HEK293 (cell line): Measurements from ENCODE around the gene CDCA7.

Experiments used
- CTCF ChIA-PET: fragments of 350-600 bp; formaldehyde crosslinking; extraction: SDS; loops from one replicate; lab custom pipeline; 2021; ENCODE audit warnings: antibody characterized with exemption; lab: Yijun Ruan, JAX
- POLR2A ChIA-PET: fragments of 300-600 bp; formaldehyde crosslinking; extraction: SDS; loops from one replicate; lab custom pipeline; 2020; ENCODE audit warnings: antibody characterized with exemption, inconsistent platforms; lab: Yijun Ruan, JAX
- H3K27ac ChIP-seq: fragments of 200-500 bp; sonication (Bioruptor generic); 2 replicates; pipeline ENCODE4 v1.5.1; 2014; ENCODE audit warnings: low read depth, low read length, control low read depth, inconsistent platforms; ENCODE audit errors: extremely low read depth
- H3K36me3 ChIP-seq, 2 experiments: fragments of 200-500 bp in 1 of 2; sonication (Bioruptor generic) in 1 of 2; 1 replicate in 1 of 2; 2 replicates in 1 of 2; pipeline ENCODE4 v1.5.1; 2014 to 2017; ENCODE audit warnings: inconsistent platforms in 2 of 2, low read length in 2 of 2; ENCODE audit not compliant: control insufficient read depth in 2 of 2, insufficient read depth in 1 of 2
- H3K4me1 ChIP-seq: fragments of 200-500 bp; sonication (Bioruptor generic); 2 replicates; pipeline ENCODE4 v1.5.1; 2014; ENCODE audit warnings: mild to moderate bottlenecking, low read length, inconsistent platforms; ENCODE audit not compliant: control insufficient read depth, insufficient read depth
- H3K4me3 ChIP-seq: 2 replicates; pipeline ENCODE4 v1.5.1; 2011; ENCODE audit warnings: low read depth, mild to moderate bottlenecking, control low read depth, low read length, moderate library complexity
- H3K9me3 ChIP-seq: fragments of 200-500 bp; sonication (Bioruptor generic); 2 replicates; pipeline ENCODE4 v1.5.1; 2014; ENCODE audit warnings: low read depth, low read length, inconsistent platforms; ENCODE audit not compliant: control insufficient read depth, insufficient read depth
- KLF8 ChIP-seq: fragments of 450-650 bp; formaldehyde crosslinking; IDR thresholded peaks from 2 replicates; pipeline ENCODE4 v1.5.1; 2016; ENCODE audit warnings: missing biosample characterization, missing genetic modification characterization
- KLF9 ChIP-seq: fragments of 450-650 bp; formaldehyde crosslinking; IDR thresholded peaks from 2 replicates; pipeline ENCODE4 v1.5.1; 2016; ENCODE audit warnings: missing biosample characterization, missing genetic modification characterization, low read depth
- MZF1 ChIP-seq: fragments of 450-650 bp; formaldehyde crosslinking; IDR thresholded peaks from 2 replicates; pipeline ENCODE4 v1.5.1; 2017; ENCODE audit warnings: missing biosample characterization, missing genetic modification characterization, borderline replicate concordance
- YY2 ChIP-seq: fragments of 450-650 bp; formaldehyde crosslinking; IDR thresholded peaks from 2 replicates; pipeline ENCODE4 v1.5.1; 2016; ENCODE audit warnings: missing biosample characterization, missing genetic modification characterization
- ZBTB1 ChIP-seq: fragments of 450-650 bp; formaldehyde crosslinking; IDR thresholded peaks from 2 replicates; pipeline ENCODE4 v1.5.1; 2016; ENCODE audit warnings: missing biosample characterization, missing genetic modification characterization
- ZBTB8A ChIP-seq: fragments of 450-650 bp; formaldehyde crosslinking; IDR thresholded peaks from 2 replicates; pipeline ENCODE4 v1.5.1; 2016; ENCODE audit warnings: missing biosample characterization, missing genetic modification characterization
- ZFP3 ChIP-seq: fragments of 450-650 bp; formaldehyde crosslinking; IDR thresholded peaks from 2 replicates; pipeline ENCODE4 v1.5.1; 2016; ENCODE audit warnings: low read depth, missing biosample characterization, missing genetic modification characterization
- ZFP41 ChIP-seq: fragments of 450-650 bp; formaldehyde crosslinking; IDR thresholded peaks from 2 replicates; pipeline ENCODE4 v1.5.1; 2016; ENCODE audit warnings: missing biosample characterization, missing genetic modification characterization, borderline replicate concordance
- ZNF10 ChIP-seq: fragments of 450-650 bp; formaldehyde crosslinking; IDR thresholded peaks from 2 replicates; pipeline ENCODE4 v1.5.1; 2017; ENCODE audit warnings: missing biosample characterization, missing genetic modification characterization
- ZNF19 ChIP-seq: fragments of 450-650 bp; formaldehyde crosslinking; IDR thresholded peaks from 2 replicates; pipeline ENCODE4; 2016; ENCODE audit warnings: missing biosample characterization, missing genetic modification characterization, low read depth
- ZNF214 ChIP-seq: fragments of 450-650 bp; formaldehyde crosslinking; IDR thresholded peaks from 2 replicates; pipeline ENCODE4 v1.5.1; 2017; ENCODE audit warnings: missing biosample characterization, mild to moderate bottlenecking, missing genetic modification characterization, borderline replicate concordance
- ZNF510 ChIP-seq: fragments of 450-650 bp; formaldehyde crosslinking; IDR thresholded peaks from 2 replicates; pipeline ENCODE4 v1.5.1; 2018; ENCODE audit warnings: mild to moderate bottlenecking, missing genetic modification characterization, missing biosample characterization; ENCODE audit not compliant: insufficient replicate concordance
- ZNF670 ChIP-seq: fragments of 450-650 bp; formaldehyde crosslinking; IDR thresholded peaks from 2 replicates; pipeline ENCODE4 v1.5.1; 2016; ENCODE audit warnings: missing biosample characterization, missing genetic modification characterization, low read depth
- ZNF76 ChIP-seq: fragments of 450-650 bp; formaldehyde crosslinking; IDR thresholded peaks from 2 replicates; pipeline ENCODE4; 2016; ENCODE audit warnings: low read depth, missing biosample characterization, missing genetic modification characterization, borderline replicate concordance
- ZSCAN30 ChIP-seq: fragments of 450-650 bp; IDR thresholded peaks from 2 replicates; pipeline ENCODE4 v1.5.1; 2018; ENCODE audit warnings: missing biosample characterization, mild to moderate bottlenecking, missing genetic modification characterization, moderate library complexity
- TF ChIP-seq, protein P1 (sequence below): fragments of 450-650 bp; formaldehyde crosslinking; IDR thresholded peaks from 2 replicates; pipeline ENCODE4 v1.5.1; 2017; ENCODE audit warnings: missing biosample characterization, missing genetic modification characterization
- TF ChIP-seq, protein P2 (sequence below): fragments of 450-650 bp; formaldehyde crosslinking; IDR thresholded peaks from 2 replicates; pipeline ENCODE4 v1.5.1; 2016; ENCODE audit warnings: missing biosample characterization, missing genetic modification characterization
- TF ChIP-seq, protein P3 (sequence below): fragments of 450-650 bp; formaldehyde crosslinking; IDR thresholded peaks from 2 replicates; pipeline ENCODE4 v1.5.1; 2016; ENCODE audit warnings: missing biosample characterization, missing genetic modification characterization
- TF ChIP-seq, protein P4 (sequence below): fragments of 450-650 bp; formaldehyde crosslinking; IDR thresholded peaks from 2 replicates; pipeline ENCODE4 v1.5.0; 2017; ENCODE audit warnings: missing biosample characterization, missing genetic modification characterization, borderline replicate concordance
- TF ChIP-seq, protein P5 (sequence below): fragments of 450-650 bp; formaldehyde crosslinking; IDR thresholded peaks from 2 replicates; pipeline ENCODE4 v1.5.1; 2016; ENCODE audit warnings: missing biosample characterization, missing genetic modification characterization
- TF ChIP-seq, protein P6 (sequence below): fragments of 450-650 bp; formaldehyde crosslinking; IDR thresholded peaks from 2 replicates; pipeline ENCODE4 v1.5.1; 2016; ENCODE audit warnings: missing biosample characterization, missing genetic modification characterization

Gene CDCA7

DNA sequence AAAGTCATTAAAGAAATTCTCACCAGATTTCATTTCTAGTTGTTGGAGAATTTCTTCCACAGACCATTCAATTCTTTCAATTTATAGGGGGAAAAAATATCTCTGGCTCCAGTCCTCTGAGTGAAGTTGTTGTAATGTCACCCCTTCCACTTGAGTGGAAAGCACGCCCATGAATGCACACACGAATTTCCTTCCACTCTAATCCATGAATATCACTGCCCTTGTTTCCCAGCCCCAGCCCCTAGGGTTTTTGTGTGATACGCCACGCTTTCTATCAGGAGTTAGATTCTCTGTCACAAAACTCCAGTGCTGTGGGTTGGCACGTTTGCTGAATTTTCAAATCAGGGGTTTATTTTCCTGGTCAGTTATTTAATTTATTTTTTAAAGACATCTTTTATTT, 38.1 kb downstream of the CDCA7 start:
- no peaks in the 10 kb centered on the region for H3K4me1 ChIP-seq
- H3K27ac ChIP-seq: no peak overlapping the region
- TF ChIP-seq ZFP41 (no peak), KLF8 (tag by site-specific recombination) (no peak), ZBTB1 (tag by site-specific recombination) (no peak), MZF1 (tag by site-specific recombination) (no peak), ZNF510 (tag by site-specific recombination) (no peak), ZNF10 (tag by site-specific recombination) (no peak), ZFP3 (tag by site-specific recombination) (no peak)
- TF ChIP-seq, protein P1, sequence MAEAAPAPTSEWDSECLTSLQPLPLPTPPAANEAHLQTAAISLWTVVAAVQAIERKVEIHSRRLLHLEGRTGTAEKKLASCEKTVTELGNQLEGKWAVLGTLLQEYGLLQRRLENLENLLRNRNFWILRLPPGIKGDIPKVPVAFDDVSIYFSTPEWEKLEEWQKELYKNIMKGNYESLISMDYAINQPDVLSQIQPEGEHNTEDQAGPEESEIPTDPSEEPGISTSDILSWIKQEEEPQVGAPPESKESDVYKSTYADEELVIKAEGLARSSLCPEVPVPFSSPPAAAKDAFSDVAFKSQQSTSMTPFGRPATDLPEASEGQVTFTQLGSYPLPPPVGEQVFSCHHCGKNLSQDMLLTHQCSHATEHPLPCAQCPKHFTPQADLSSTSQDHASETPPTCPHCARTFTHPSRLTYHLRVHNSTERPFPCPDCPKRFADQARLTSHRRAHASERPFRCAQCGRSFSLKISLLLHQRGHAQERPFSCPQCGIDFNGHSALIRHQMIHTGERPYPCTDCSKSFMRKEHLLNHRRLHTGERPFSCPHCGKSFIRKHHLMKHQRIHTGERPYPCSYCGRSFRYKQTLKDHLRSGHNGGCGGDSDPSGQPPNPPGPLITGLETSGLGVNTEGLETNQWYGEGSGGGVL (tag by site-specific recombination): no peak
- TF ChIP-seq, protein P2, sequence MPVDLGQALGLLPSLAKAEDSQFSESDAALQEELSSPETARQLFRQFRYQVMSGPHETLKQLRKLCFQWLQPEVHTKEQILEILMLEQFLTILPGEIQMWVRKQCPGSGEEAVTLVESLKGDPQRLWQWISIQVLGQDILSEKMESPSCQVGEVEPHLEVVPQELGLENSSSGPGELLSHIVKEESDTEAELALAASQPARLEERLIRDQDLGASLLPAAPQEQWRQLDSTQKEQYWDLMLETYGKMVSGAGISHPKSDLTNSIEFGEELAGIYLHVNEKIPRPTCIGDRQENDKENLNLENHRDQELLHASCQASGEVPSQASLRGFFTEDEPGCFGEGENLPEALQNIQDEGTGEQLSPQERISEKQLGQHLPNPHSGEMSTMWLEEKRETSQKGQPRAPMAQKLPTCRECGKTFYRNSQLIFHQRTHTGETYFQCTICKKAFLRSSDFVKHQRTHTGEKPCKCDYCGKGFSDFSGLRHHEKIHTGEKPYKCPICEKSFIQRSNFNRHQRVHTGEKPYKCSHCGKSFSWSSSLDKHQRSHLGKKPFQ (tag by site-specific recombination): no peak
- H3K4me3 ChIP-seq: no peak overlapping the region
- no peaks in the 10 kb centered on the region for H3K36me3 ChIP-seq
- POLR2A ChIA-PET: no interaction called here
- CTCF ChIA-PET: no interaction called here
- H3K9me3 ChIP-seq: no peaks in the 10 kb centered on the region

DNA sequence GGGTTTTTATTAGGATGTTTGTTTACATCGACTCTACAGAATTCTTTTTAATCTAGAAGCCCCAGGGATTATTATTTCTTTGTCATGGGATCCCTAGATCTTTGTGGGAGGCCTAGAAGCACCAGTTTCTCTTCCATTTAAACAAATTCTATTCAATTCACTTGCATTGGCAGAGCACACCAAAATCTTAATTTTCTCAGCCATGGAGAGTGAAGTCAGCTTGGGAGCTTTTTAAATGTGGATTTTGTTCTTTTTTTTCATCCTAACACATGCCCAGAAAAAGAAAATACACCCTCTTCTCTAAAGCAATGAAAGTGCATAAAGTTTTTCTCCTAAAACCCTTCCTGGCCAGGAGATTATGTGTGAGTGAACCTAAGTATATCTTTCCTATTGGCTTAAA, 38.5 kb downstream of the CDCA7 start:
- Histone ChIP-seq H3K4me3 (no peak overlapping the region), H3K27ac (no peak overlapping the region)
- CTCF ChIA-PET: no interaction called here
- TF ChIP-seq ZNF19 (tag by site-specific recombination) (no peak), ZNF76 (tag by site-specific recombination) (no peak), ZSCAN30 (tag by site-specific recombination) (no peak), KLF9 (tag by site-specific recombination) (no peak), ZNF670 (tag by site-specific recombination) (no peak), ZBTB8A (tag by site-specific recombination) (no peak), ZNF214 (tag by site-specific recombination) (no peak), YY2 (tag by site-specific recombination) (no peak)
- TF ChIP-seq, protein P3, sequence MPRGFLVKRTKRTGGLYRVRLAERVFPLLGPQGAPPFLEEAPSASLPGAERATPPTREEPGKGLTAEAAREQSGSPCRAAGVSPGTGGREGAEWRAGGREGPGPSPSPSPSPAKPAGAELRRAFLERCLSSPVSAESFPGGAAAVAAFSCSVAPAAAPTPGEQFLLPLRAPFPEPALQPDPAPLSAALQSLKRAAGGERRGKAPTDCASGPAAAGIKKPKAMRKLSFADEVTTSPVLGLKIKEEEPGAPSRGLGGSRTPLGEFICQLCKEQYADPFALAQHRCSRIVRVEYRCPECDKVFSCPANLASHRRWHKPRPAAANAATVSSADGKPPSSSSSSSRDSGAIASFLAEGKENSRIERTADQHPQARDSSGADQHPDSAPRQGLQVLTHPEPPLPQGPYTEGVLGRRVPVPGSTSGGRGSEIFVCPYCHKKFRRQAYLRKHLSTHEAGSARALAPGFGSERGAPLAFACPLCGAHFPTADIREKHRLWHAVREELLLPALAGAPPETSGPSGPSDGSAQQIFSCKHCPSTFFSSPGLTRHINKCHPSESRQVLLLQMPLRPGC (tag by site-specific recombination): no peak
- TF ChIP-seq, protein P4, sequence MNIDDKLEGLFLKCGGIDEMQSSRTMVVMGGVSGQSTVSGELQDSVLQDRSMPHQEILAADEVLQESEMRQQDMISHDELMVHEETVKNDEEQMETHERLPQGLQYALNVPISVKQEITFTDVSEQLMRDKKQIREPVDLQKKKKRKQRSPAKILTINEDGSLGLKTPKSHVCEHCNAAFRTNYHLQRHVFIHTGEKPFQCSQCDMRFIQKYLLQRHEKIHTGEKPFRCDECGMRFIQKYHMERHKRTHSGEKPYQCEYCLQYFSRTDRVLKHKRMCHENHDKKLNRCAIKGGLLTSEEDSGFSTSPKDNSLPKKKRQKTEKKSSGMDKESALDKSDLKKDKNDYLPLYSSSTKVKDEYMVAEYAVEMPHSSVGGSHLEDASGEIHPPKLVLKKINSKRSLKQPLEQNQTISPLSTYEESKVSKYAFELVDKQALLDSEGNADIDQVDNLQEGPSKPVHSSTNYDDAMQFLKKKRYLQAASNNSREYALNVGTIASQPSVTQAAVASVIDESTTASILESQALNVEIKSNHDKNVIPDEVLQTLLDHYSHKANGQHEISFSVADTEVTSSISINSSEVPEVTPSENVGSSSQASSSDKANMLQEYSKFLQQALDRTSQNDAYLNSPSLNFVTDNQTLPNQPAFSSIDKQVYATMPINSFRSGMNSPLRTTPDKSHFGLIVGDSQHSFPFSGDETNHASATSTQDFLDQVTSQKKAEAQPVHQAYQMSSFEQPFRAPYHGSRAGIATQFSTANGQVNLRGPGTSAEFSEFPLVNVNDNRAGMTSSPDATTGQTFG (tag by site-specific recombination): no peak
- TF ChIP-seq, protein P5, sequence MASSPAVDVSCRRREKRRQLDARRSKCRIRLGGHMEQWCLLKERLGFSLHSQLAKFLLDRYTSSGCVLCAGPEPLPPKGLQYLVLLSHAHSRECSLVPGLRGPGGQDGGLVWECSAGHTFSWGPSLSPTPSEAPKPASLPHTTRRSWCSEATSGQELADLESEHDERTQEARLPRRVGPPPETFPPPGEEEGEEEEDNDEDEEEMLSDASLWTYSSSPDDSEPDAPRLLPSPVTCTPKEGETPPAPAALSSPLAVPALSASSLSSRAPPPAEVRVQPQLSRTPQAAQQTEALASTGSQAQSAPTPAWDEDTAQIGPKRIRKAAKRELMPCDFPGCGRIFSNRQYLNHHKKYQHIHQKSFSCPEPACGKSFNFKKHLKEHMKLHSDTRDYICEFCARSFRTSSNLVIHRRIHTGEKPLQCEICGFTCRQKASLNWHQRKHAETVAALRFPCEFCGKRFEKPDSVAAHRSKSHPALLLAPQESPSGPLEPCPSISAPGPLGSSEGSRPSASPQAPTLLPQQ (tag by site-specific recombination): no peak
- TF ChIP-seq, protein P6, sequence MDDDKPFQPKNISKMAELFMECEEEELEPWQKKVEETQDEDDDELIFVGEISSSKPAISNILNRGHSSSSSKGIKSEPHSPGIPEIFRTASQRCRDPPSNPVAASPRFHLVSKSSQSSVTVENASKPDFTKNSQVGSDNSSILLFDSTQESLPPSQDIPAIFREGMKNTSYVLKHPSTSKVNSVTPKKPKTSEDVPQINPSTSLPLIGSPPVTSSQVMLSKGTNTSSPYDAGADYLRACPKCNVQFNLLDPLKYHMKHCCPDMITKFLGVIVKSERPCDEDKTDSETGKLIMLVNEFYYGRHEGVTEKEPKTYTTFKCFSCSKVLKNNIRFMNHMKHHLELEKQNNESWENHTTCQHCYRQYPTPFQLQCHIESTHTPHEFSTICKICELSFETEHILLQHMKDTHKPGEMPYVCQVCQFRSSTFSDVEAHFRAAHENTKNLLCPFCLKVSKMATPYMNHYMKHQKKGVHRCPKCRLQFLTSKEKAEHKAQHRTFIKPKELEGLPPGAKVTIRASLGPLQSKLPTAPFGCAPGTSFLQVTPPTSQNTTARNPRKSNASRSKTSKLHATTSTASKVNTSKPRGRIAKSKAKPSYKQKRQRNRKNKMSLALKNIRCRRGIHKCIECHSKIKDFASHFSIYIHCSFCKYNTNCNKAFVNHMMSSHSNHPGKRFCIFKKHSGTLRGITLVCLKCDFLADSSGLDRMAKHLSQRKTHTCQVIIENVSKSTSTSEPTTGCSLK (tag by site-specific recombination): no peak

More for the DNA sequence above, 38.5 kb downstream of the CDCA7 start:
- POLR2A ChIA-PET: no interaction called here
- Histone ChIP-seq H3K36me3 (no peaks in the 10 kb centered on the region), H3K9me3 (no peaks in the 10 kb centered on the region), H3K4me1 (no peaks in the 10 kb centered on the region)
